ENCODE data around the gene NIPAL3. TPM values are rescaled to one million over a fixed set of nuclear protein-coding genes. Genes with fewer than 3 reads are reported as not detected.

NIPAL3 gene
- total RNA-seq, 4 donors from 2014 or later, result 17.8 to 38.0 (median 27.0) TPM

DNA sequence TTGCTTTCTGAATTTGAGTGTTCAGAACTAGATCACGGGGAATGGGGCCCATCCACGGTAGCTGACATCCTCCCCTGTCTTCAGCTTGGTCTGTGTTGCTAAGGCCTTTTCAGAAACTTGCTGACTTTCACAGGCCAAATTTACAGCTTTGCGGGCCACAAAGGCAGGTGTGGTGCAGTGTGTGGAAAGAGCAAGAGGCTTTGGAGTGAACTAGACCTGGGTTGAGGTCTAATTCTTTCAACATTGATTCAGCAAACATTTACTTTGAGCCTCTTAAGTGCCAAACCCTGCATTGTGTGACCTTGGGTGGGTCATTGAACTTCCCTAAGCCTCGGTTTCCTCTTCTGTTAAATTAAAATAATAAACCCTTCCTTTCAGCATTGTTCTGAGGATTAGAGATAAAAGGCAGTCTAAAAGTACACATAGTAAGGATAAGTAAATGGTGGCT, 26.3 kb upstream of the NIPAL3 start:
- TF ChIP-seq, protein P1, sequence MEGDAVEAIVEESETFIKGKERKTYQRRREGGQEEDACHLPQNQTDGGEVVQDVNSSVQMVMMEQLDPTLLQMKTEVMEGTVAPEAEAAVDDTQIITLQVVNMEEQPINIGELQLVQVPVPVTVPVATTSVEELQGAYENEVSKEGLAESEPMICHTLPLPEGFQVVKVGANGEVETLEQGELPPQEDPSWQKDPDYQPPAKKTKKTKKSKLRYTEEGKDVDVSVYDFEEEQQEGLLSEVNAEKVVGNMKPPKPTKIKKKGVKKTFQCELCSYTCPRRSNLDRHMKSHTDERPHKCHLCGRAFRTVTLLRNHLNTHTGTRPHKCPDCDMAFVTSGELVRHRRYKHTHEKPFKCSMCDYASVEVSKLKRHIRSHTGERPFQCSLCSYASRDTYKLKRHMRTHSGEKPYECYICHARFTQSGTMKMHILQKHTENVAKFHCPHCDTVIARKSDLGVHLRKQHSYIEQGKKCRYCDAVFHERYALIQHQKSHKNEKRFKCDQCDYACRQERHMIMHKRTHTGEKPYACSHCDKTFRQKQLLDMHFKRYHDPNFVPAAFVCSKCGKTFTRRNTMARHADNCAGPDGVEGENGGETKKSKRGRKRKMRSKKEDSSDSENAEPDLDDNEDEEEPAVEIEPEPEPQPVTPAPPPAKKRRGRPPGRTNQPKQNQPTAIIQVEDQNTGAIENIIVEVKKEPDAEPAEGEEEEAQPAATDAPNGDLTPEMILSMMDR (IDR thresholded peaks at IDR 0.05), result no peak
- DNase-seq (ENCODE audit: low spot score), result no peak
- no peak for ATAC-seq (ENCODE audit: low FRiP score)

DNA sequence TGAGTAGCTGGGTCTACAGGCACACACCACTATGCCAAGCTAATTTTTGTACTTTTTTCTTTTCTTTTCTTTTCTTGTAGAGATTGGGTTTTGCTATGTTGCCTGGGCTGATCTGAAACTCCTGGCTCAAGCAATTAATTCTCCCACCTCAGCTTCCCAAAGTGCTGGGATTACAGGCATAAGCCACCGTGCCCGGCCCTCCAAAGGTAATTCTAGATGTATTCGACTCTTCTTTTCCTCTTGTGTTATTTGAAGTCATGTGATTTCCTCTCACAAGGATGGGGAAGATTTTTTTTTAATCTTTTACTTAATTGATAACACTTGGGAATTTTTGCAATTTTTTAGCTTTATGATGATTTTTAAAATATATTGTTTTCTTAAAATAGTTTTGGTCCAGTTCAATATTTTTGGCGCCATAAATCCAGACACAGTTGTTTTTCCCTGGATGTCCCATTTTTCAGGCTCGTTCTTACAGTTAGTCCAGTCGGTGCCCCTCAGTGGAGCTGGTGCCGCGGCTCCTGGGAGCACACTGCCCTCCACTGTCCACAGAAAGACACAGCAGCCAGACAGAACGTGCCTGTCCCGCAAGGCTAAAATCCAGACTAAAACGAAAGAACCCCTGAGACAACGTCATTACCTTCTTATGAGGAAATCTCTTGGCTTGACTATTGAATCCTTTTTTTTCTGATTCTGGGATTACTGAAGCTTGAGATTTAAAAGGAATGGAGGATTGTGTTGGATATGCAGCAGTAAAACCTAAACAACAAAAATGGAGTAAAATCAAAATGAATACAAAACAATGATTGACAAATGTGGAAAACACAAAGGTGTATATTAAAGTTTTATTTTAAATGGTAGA, 24.4 kb upstream of the NIPAL3 start:
- peak; percentile 92 for ATAC-seq (ENCODE audit: low FRiP score)
- TF ChIP-seq, protein P1 (IDR thresholded peaks at IDR 0.05), result peak in 2 of 3 donors; percentile 22 to 89
- peak; percentile 47 for DNase-seq (ENCODE audit: low spot score)

DNA sequence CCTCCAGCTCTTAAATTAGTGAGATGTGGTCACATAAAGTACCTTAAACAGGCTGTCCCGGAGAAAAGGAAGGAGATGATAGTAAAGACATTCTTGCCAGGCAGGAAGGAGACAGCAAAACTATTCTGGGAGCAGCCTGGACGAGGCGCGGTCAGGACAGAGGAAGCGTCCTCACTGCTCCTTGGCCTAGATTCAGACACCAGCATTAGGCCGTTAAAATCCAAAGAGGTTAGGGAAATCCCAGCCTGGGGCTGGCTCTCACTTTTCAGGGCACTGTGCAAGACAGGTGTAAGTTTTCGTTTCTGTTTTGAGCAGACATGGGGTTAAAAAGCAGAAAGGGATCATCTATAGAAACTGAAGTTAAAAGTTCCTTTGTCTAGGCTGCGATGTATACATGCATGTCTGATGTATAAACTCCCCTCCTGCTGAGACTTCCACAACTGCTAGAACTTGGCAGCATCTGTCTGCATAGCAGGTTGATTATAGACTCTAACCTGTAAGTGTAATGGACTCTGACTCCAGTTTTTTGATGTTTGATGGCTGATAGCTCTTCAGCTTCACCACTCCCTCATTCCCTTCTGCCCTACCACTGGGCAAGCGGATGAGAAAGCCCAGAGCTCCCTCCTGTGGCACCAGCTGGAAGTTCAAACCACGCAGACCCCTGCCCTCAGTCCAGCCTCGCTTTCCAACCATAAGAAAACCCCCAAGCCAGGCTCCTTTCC, 23.6 kb upstream of the NIPAL3 start:
- TF ChIP-seq, protein P1 (IDR thresholded peaks at IDR 0.05), result peak in 1 of 3 donors; percentile 28
- DNase-seq (ENCODE audit: low spot score) (no peak), ATAC-seq (ENCODE audit: low FRiP score) (peak; percentile 57)

DNA sequence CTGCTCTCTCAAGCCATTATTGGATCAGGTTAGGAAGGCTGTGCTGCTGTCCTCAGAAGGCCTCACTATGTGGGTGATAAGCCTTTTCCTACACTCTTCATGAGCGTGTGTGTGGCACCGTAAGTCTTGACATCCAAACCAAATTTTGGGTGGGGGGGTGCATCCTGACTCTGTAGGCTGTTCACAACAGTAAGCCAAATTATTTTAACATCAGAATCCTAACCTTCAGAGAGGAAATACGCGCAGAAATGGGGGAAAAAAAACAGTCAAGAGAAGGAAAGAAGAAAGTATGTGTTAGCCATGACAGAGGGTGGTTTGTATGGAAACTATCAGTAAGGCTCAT, 23.0 kb upstream of the NIPAL3 start:
- DNase-seq (ENCODE audit: low spot score), result no peak
- TF ChIP-seq, protein P1 (IDR thresholded peaks at IDR 0.05), result no peak
- no peak for ATAC-seq (ENCODE audit: low FRiP score)

DNA sequence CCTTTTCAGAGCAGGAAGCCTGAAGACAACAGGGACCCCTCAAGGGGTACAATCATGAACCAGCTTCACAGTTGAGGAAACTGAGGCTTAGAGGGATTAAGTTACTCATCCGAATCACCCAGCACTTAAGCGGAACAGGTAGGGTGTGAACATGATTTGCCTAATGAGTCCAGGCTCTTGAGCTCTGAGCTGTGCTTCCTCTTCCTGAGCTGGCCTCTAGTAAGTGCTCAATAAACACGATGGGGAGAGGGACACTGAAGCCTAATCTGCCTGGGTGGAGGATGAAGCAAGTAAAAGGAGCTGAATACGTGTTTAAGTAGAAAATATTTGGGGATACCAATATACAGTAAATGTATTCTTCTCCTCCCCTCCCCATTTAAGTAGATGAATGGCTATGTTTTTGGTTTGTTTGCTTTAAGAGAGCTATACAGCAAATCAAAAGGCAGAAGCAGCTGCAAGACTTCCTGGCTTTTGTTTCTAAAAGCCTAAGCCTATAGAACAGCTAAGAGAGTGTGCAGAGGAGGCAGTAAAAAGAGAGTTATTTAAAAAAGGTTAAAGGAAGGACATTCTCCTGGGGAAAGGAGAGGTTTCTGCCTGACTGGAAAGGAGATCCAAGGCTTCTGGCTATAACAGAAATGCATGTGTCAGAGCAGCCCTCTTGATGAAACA, 22.5 kb upstream of the NIPAL3 start:
- TF ChIP-seq, protein P1 (IDR thresholded peaks at IDR 0.05), result no peak
- no peak for ATAC-seq (ENCODE audit: low FRiP score)
- DNase-seq (ENCODE audit: low spot score), result no peak

DNA sequence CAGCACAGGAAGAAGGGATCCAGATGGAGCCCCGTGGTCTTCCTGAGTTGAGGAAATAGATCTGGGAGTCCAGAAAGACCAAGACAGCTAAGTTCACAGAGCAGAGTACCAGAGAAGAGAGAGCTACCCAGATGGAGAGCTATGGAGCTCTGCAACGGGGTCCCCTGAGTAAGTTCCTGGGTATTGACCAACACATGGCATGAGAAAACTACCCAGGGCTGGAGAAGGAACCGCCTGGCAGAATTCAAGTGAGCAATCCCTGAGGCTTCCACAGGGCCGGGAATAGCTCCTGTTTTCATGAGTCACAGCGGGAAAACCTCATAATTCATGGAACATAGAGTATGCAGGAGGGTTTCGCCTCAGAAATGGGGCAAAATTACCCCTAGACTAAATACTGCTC, 21.7 kb upstream of the NIPAL3 start:
- DNase-seq (ENCODE audit: low spot score) (no peak), ATAC-seq (ENCODE audit: low FRiP score) (peak; percentile 86)
- TF ChIP-seq, protein P1 (IDR thresholded peaks at IDR 0.05), result no peak
